ENCODE data around the gene RGS16.

- no peak for TF ChIP-seq POLR2A (IDR thresholded peaks at IDR 0.05; ENCODE audit: borderline replicate concordance, extremely low read depth, insufficient read depth, insufficient read length)
- no peak for TF ChIP-seq CTCF (IDR thresholded peaks at IDR 0.05 in 2 of 3, conservative IDR thresholded peaks at IDR 0.05 in 1 of 3; ENCODE audit: borderline replicate concordance in 1 of 3, insufficient read depth in 1 of 3, low read depth in 2 of 3, low read length in 2 of 3)
- no peak for TF ChIP-seq ATF3 (IDR thresholded peaks at IDR 0.05)
- TF ChIP-seq POLR2AphosphoS5 (IDR thresholded peaks at IDR 0.05; ENCODE audit: low read depth, low read length) = no peak
- TF ChIP-seq REST (IDR thresholded peaks at IDR 0.05; ENCODE audit: low read depth) = no peak
- no peak for TF ChIP-seq SP1 (IDR thresholded peaks at IDR 0.05; ENCODE audit: low read depth)
- no peak for TF ChIP-seq EZH2 (IDR thresholded peaks at IDR 0.05)
- TF ChIP-seq YY1 (IDR thresholded peaks at IDR 0.05; ENCODE audit: extremely low read depth, insufficient replicate concordance, low read depth, low read length) = no peak
- no peak for TF ChIP-seq SRF (IDR thresholded peaks at IDR 0.05; ENCODE audit: low read depth)
- no peak for TF ChIP-seq CEBPB (IDR thresholded peaks at IDR 0.05; ENCODE audit: low read depth)
- no peak for TF ChIP-seq JUND (IDR thresholded peaks at IDR 0.05)
Measured at GRCh38 chr1:182622901-182623528, 18.8 kb upstream of the RGS16 start.

All from HCT116 (cell line).